ENCODE measurements around the gene CCR5AS.

The CCR5AS gene

DNA sequence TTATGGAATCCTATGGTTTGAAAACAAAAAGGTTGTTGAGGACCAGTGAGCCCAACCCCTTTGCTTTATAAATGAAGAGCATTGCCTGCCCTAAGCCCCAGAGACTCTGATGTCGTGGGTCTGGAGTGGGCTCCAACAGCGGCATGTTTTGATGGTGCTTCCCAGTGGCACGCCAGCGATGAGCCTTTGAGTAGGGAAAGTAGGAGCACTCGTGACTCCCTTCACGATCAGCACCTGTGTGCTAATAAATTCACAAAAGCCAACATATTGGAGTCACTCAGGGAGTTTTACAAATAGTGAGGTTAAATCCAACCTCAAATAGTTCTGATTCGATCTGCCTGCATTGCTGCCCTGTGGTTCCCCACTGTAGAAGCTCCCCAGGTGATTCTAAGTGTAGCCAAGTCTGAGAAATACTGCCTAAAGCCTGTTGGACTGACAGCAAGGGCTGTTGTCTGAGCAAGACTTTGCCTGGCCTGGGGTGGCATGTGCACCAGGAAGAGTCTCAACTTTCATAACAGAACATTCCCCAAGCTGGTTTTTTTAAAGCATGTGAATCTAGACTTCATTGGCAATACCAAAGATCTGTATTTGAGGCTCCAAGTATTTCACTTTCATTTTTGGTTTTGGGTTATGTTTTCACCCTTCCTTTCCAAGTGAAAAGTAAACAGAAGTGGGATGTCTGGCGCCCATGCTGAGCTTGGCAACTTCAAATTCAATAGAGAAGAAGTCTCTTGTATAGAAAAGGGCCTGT lies 26.2 kb downstream of the CCR5AS start:
- H3K27me3 ChIP-seq (ENCODE audit: control insufficient read depth, insufficient read depth, low read length): no peaks in the 10 kb centered on the region
- no peaks in the 10 kb centered on the region for H4K20me1 ChIP-seq (ENCODE audit: control insufficient read depth, extremely low read depth, insufficient read depth, low read length)
- no peak overlapping the region for H3K27ac ChIP-seq (ENCODE audit: insufficient read depth, low read length)
- TF ChIP-seq, protein P1, sequence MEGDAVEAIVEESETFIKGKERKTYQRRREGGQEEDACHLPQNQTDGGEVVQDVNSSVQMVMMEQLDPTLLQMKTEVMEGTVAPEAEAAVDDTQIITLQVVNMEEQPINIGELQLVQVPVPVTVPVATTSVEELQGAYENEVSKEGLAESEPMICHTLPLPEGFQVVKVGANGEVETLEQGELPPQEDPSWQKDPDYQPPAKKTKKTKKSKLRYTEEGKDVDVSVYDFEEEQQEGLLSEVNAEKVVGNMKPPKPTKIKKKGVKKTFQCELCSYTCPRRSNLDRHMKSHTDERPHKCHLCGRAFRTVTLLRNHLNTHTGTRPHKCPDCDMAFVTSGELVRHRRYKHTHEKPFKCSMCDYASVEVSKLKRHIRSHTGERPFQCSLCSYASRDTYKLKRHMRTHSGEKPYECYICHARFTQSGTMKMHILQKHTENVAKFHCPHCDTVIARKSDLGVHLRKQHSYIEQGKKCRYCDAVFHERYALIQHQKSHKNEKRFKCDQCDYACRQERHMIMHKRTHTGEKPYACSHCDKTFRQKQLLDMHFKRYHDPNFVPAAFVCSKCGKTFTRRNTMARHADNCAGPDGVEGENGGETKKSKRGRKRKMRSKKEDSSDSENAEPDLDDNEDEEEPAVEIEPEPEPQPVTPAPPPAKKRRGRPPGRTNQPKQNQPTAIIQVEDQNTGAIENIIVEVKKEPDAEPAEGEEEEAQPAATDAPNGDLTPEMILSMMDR (conservative IDR thresholded peaks at IDR 0.05 in 1 of 2, IDR thresholded peaks at IDR 0.05 in 1 of 2; ENCODE audit: low read depth in 1 of 2, low read length in 2 of 2): no peak
- TF ChIP-seq EZH2 (IDR thresholded peaks at IDR 0.05; ENCODE audit: low read length, missing control alignments): no peak
- no peak overlapping the region for H3K9ac ChIP-seq (ENCODE audit: insufficient read depth, low read length)
- no peaks in the 10 kb centered on the region for H3K9me3 ChIP-seq (ENCODE audit: control insufficient read depth, insufficient read depth, low read depth, low read length)
- H3K36me3 ChIP-seq (ENCODE audit: control insufficient read depth, insufficient read depth, low read length): no peaks in the 10 kb centered on the region
- H3K4me2 ChIP-seq (ENCODE audit: extremely low read depth, insufficient read depth, low read length): no peak overlapping the region
- H2AFZ ChIP-seq (ENCODE audit: low read length): no peak overlapping the region
- no peaks in the 10 kb centered on the region for H3K79me2 ChIP-seq (ENCODE audit: control insufficient read depth, insufficient read depth, low read length)
- peak in 1 of 2 donors; percentile 15 for DNase-seq (ENCODE audit: low read depth in 2 of 2)
- H3K4me3 ChIP-seq (replicated peaks in 1 of 4; ENCODE audit: control extremely low read depth in 1 of 4, insufficient read depth in 1 of 4, low read depth in 3 of 4, low read length in 4 of 4): peak overlapping the region in 1 of 4 experiments; percentile 17
- no peaks in the 10 kb centered on the region for H3K4me1 ChIP-seq (ENCODE audit: control insufficient read depth, extremely low read depth, insufficient read depth, low read length)

DNA sequence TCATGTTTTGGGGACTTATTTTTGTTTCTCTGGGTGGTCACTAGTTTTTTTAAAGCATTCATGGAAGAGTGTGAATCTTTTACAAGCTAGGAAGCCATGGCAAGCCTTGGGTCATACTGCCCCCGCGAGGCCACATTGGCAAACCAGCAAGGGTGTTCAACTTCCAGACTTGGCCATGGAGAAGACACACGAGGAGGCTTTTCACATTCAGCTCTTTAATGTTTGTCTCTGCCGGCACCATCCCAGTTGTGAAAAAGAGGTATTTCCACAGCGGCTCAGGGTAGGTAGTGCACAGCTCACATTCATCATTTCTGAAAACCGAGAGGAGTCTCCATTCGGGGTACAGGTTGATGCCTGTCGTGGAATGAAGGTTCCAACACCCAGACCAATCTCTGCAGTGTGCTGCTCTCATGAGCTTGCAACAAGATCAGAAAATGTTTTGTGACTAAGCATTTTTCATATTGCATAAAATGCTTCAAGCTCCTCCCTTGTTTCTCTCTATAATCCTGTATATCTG lies 28.4 kb downstream of the CCR5AS start:
- Histone ChIP-seq H2AFZ (ENCODE audit: low read length) (no peak overlapping the region), H3K9me3 (ENCODE audit: control insufficient read depth, insufficient read depth, low read depth, low read length) (no peaks in the 10 kb centered on the region), H3K27me3 (ENCODE audit: control insufficient read depth, insufficient read depth, low read length) (peaks cover 14% of the 10 kb centered on the region), H3K4me3 (replicated peaks in 1 of 4; ENCODE audit: control extremely low read depth in 1 of 4, insufficient read depth in 1 of 4, low read depth in 3 of 4, low read length in 4 of 4) (no peak overlapping the region), H3K4me2 (ENCODE audit: extremely low read depth, insufficient read depth, low read length) (no peak overlapping the region), H3K79me2 (ENCODE audit: control insufficient read depth, insufficient read depth, low read length) (no peaks in the 10 kb centered on the region), H3K4me1 (ENCODE audit: control insufficient read depth, extremely low read depth, insufficient read depth, low read length) (no peaks in the 10 kb centered on the region), H3K36me3 (ENCODE audit: control insufficient read depth, insufficient read depth, low read length) (no peaks in the 10 kb centered on the region), H3K9ac (ENCODE audit: insufficient read depth, low read length) (no peak overlapping the region), H3K27ac (ENCODE audit: insufficient read depth, low read length) (no peak overlapping the region), H4K20me1 (ENCODE audit: control insufficient read depth, extremely low read depth, insufficient read depth, low read length) (no peaks in the 10 kb centered on the region)
- DNase-seq (ENCODE audit: low read depth in 2 of 2): peak; percentile 28 to 60
- TF ChIP-seq EZH2 (IDR thresholded peaks at IDR 0.05; ENCODE audit: low read length, missing control alignments): no peak
- TF ChIP-seq, protein P1 (conservative IDR thresholded peaks at IDR 0.05 in 1 of 2, IDR thresholded peaks at IDR 0.05 in 1 of 2; ENCODE audit: low read depth in 1 of 2, low read length in 2 of 2): peak; percentile 67 to 81

DNA sequence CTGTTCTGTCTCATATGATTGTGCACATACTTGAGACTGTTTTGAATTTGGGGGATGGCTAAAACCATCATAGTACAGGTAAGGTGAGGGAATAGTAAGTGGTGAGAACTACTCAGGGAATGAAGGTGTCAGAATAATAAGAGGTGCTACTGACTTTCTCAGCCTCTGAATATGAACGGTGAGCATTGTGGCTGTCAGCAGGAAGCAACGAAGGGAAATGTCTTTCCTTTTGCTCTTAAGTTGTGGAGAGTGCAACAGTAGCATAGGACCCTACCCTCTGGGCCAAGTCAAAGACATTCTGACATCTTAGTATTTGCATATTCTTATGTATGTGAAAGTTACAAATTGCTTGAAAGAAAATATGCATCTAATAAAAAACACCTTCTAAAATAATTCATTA lies 31.1 kb downstream of the CCR5AS start:
- Histone ChIP-seq H3K9ac (ENCODE audit: insufficient read depth, low read length) (no peak overlapping the region), H3K4me2 (ENCODE audit: extremely low read depth, insufficient read depth, low read length) (no peak overlapping the region), H4K20me1 (ENCODE audit: control insufficient read depth, extremely low read depth, insufficient read depth, low read length) (no peaks in the 10 kb centered on the region), H2AFZ (ENCODE audit: low read length) (no peak overlapping the region), H3K27me3 (ENCODE audit: control insufficient read depth, insufficient read depth, low read length) (peaks cover 17% of the 10 kb centered on the region), H3K4me1 (ENCODE audit: control insufficient read depth, extremely low read depth, insufficient read depth, low read length) (no peaks in the 10 kb centered on the region), H3K27ac (ENCODE audit: insufficient read depth, low read length) (no peak overlapping the region), H3K4me3 (replicated peaks in 1 of 4; ENCODE audit: control extremely low read depth in 1 of 4, insufficient read depth in 1 of 4, low read depth in 3 of 4, low read length in 4 of 4) (no peak overlapping the region), H3K79me2 (ENCODE audit: control insufficient read depth, insufficient read depth, low read length) (no peaks in the 10 kb centered on the region), H3K9me3 (ENCODE audit: control insufficient read depth, insufficient read depth, low read depth, low read length) (no peaks in the 10 kb centered on the region), H3K36me3 (ENCODE audit: control insufficient read depth, insufficient read depth, low read length) (no peaks in the 10 kb centered on the region)
- TF ChIP-seq, protein P1 (conservative IDR thresholded peaks at IDR 0.05 in 1 of 2, IDR thresholded peaks at IDR 0.05 in 1 of 2; ENCODE audit: low read depth in 1 of 2, low read length in 2 of 2): no peak
- no peak for TF ChIP-seq EZH2 (IDR thresholded peaks at IDR 0.05; ENCODE audit: low read length, missing control alignments)
- no peak for DNase-seq (ENCODE audit: low read depth in 2 of 2)
